CD4-positive, alpha-beta T cell treated with Interleukin-10 for 1 hour (primary cell): ENCODE results near the gene MMP3.

Experiments used
- DNase-seq: peaks from one replicate; pipeline ENCODE4 v3.0.0-alpha.2; 2020

The MMP3 gene

DNA sequence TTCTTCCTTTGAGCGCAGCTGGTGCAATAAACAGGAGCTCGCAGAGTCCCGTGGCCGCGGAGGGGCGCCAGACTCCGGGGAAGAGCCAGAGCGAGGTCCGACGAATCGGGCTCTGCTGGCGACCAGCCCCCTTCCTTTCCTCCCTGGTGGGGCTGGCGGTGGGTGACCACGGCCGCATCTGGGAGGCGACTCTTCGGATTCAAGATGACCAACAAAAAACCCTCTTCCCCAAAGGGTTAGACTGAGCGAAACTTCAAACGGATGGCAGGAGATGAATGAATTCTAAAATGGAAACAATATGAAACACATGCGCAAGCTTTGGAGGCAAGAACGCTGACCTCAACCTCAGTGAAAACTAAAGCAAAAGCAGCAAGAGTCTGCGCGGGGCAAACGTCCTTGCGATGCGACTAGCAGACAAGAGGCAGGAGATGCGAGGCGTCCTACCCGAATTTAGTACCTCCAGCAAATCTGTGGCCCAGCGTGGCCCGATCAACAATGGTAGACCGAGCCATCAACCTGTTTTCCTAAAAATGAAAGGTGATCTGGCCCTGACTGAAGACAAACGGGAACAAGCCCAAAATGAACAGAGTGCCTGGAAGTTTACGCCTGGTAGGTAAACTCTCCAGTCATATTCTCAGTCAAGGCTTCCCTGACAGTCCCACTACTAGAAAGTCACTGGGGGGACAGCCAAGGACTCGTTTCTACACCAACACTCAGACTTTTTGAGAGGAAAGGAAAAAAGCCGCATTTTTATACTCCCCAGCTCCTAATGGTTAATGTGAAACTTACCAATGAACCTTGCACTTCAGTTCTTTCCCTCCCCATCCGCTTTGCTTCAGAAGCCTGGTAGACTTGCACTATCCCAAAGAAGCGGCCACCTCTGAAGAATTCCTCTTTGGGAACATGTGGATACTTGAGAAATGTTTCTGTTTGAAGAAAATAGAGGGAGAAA lies 11.6 kb downstream of the MMP3 start:
- no peak for DNase-seq

GRCh38 chr11:102831128-102831488 lies 12.3 kb downstream of the MMP3 start:
- no peak for DNase-seq

GRCh38 chr11:102830001-102830727 lies 13.2 kb downstream of the MMP3 start:
- no peak for DNase-seq

DNA sequence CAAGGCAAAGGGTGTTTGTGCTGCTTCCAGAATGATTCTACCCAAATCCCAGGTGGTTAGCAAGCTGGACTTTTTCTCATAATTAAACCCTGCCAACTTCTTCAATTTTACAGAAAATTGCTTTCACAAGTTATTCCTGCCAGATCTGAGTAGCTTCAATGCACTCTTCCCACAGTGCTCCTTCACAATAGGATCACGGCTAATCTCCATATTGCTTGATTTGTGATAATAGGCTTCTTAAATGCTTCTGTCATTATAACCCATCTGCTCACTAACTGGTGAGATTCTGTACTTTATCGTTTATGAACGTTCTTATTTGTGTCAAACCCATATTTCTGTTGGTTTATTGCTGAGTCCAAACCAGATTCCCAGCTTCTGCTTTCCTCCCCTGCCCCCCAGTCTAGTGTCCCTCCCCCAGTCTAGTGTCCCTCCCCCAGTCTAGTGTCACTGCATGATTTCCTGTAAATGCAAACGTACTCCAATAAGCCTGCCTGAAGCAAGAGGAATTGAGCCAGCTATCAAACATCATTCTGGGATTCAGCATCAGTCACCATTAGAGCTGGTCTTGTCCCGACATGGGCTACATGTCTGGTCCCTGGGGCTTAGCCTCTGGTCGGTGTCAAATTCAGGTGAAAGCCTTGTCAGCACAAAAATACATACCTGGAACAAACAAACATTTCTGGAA lies 14.0 kb downstream of the MMP3 start:
- no peak for DNase-seq

DNA sequence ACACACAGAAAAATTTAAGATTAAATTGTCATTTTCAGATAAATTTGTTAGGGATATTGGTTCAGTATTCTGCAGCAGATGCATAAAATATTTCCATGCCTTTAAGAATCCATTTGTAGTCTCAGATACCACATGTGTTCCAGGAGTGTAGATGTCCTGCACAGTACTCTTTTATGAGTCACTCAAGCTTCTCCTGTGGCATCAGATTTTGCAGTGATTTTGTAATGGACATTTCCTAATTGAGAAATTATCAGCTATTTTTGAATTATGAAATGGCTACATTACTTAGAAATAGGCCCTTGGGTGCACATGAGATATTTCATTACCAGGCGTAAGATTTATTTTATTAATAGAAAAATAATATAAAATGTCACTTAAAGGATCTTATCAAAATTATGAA lies 18.9 kb downstream of the MMP3 start:
- no peak for DNase-seq

- no peak for DNase-seq
Observed at GRCh38 chr11:102819491-102819890, 23.9 kb downstream of the MMP3 start.

- DNase-seq, result no peak
Observed at GRCh38 chr11:102813484-102813883, 29.9 kb downstream of the MMP3 start.

DNA sequence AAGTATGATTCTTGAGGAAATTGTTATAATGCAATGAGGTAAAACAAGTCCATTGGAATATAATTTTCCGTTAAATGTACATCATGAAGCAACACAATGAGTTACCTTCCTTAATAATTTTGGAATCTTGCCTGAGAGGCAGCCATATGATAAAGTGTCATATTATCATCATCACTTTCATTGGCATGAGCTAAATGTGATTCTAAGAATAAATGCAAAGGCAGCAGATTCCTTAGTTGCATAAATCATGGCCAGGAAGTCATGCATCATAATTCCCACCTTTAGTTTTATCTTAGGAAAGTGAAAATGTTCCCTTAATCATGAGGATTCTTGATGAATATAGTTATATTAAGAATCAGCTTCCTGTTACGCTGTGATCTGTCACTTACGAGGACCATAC lies 31.2 kb downstream of the MMP3 start:
- no peak for DNase-seq

GRCh38 chr11:102810950-102811660 lies 32.3 kb downstream of the MMP3 start:
- no peak for DNase-seq

GRCh38 chr11:102809971-102810370 lies 33.4 kb downstream of the MMP3 start:
- DNase-seq, result no peak

DNA sequence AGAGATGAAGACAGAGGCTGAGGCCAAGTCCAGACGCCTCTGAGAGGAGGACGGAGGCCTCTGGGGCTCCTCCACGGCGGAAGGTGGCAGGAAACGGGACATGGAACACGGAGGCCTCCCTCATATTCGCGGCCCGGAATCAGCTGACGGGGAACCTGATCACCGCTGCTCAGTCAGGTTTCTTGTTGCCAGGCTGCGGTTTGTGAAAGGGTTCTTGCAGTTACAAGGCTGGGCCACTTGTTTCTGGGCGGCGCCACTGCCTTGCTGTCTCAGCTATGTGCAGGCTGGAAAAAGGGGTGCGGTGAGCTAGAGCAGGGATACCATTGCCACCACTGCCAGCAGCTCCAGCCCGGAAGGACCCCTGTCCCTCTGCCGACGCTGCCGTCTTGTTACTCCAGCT lies 35.5 kb downstream of the MMP3 start:
- DNase-seq, result no peak

DNA sequence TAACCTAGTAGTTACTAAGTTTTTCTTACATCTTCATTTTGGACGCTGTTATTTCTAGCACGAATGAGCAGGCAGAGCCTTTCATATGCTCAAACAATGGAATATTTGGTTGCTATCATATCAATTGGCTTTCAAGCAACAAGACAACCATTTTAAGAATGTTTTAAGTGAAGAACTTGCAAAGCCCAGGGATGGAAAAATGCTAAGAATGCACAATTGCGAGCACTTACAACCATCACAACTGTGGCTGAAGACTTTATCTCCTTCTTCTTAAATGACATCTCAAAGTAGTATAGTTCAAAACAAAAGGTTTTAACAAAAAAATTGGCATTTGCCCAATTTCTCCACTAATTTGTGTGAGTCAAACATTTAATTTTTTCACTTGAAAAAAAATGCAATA lies 37.1 kb downstream of the MMP3 start:
- no peak for DNase-seq

DNA sequence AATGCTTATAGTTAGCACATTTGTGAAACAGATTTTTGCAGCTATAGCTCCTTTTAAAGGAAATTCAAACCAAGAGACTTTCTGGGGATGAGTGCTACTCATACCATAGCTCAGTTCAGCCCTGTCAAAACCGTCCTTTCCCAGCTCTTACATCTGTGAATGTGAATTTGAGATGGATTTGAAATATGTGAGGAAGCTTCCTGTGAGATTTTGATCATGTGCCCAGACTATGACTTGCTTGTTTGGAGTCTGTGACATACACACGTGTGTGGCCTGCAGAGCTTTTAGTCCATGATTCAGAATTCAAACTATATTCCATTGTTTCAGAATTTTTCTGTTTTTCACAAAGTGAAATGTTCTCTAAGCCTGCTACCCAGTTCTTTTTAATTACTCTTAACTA lies 41.1 kb downstream of the MMP3 start:
- no peak for DNase-seq

DNA sequence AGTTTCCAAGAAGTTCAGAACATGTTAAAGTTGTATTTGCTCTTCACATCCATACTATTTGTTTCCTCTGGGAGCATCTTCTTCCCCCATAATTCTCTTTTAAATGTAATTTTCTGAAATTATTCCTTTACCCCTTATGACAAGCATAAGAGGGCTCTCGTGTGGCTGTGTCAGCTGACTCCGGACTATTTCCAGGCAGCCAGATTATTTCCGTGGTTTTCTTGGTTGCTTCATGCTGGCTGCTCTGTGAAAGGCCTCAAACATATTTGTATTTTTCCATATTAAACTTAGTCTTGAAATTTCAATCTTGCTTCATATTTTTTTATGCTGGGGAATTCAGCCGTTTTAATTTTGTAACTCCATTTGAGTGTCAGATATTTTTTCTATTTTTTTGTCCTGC lies 42.6 kb downstream of the MMP3 start:
- DNase-seq, result no peak

GRCh38 chr11:102799681-102800340 lies 43.6 kb downstream of the MMP3 start:
- DNase-seq, result no peak

DNA sequence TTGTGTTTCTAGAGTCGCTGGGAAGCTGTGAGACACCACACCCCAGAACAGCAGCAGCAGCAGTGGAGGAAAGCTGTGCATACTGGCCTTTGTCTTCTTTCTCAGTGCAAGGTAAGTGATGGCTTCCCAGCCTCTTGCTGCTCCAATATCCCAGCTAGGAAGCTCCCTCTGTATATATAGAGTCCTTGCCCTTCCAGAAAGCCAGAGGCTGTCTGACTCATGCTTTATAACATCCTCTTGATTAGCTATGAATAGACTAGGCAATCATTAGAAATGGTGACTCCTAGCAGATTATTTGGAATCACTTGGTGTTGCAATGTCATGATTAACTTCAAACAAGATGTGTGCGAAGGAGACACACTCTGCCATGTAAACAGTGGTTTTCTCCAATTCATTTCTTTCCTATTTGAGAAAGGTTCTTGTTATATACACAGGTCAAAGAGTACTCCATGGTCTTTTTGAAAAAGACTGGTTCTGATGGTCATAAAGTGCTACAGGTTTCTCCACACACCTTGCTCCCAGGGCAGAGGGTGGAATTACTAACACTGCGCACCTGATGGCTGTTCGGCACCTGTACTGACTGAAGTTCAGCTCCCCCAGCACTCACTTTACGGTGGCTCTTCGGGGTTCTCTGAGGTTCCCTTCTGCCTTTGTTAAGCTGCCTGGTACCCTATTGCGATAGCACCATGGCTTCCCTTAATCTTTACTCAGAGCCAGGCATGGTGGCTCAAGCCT lies 45.2 kb downstream of the MMP3 start, which contains the start of gene MMP1:
Gene MMP1, minus strand, starts transcription at position 149 of the 735 bp plus-strand sequence. Its CDS starts 68 bp downstream, at position 81.
- DNase-seq, result no peak

- no peak for DNase-seq
Observed at GRCh38 chr11:102794382-102794781, 49.0 kb downstream of the MMP3 start.

DNA sequence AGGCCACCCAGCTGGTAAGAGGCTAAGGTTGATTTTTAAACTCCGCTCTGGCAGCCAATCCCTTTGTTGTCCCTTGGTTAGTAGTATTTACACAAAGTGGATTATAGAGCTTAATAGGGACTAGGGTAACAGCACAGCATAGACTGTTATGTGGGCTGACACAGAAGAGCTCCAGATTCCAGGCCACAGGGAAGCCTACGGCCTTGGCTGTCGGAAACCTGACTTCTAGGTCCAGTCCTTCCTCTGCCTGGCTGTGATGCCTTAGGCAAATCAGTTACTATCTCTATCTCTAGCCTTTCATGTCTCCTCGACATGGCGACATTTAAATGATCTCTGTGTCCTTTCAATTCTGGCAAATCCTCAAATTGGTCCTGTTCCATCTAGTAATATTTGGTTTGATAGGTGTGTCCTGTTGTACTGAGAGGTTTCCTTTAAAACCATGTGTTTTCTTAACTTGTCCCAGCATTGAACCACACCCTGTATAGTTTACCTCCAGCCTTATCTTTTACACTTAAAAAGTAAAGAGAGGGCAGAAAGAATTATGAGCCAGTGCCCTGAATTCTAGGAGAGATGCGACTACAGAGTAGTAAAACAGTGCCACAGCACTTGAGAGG lies 49.6 kb downstream of the MMP3 start:
- DNase-seq, result no peak

- DNase-seq, result no peak
Observed at GRCh38 chr11:102792604-102793003, 50.8 kb downstream of the MMP3 start.

DNA sequence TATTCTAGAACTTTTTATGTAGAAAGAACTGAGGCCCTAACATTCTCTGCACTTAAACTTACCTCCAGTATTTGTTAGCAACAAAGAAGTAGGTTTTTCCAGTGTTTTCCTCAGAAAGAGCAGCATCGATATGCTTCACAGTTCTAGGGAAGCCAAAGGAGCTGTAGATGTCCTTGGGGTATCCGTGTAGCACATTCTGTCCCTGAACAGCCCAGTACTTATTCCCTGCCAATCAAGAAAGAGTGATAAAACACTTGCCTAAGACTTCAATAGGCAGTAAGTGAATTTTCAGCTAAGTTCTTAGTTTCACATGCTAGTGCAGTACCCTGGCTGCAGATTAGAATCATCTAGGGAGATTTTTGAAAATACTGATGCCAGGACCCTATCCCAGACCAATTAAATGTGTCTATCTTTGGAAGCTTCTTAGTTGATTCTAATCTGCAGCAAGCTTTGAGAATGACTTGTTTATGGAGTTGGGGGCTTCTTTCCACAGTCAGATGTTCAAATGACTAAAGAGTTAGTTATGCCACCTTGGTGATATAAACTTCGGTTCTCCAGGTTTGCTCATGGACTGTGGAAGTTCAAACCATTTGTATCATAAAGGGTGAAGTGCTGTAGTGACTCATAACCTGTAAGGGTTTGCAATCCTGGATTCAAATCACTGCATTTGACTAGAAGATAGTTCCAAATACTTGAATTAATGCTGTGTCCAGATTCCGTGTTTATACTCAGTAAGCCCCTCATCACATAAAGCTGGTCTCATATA lies 52.0 kb downstream of the MMP3 start:
- no peak for DNase-seq
